T-helper 1 cell treated with Interleukin-12 subunit alpha and Interleukin-12 subunit beta and Interleukin-4 antibody, amounts not matched to agents 30 μg/mL and 1 μg/mL, for 36 hours (primary cell): ENCODE data around the gene PEX5.
"Not testable (repeated sequence)": the region's sequence is repeated elsewhere in the genome, so short reads cannot be mapped to it uniquely, and the experiment has no call there.

Experiments
- H3K27ac Mint-ChIP-seq: one replicate; pipeline ENCODE4 v1.8.0; 2021; ENCODE audit warnings: mild to moderate bottlenecking, mixed read lengths
- H3K27me3 Mint-ChIP-seq: one replicate; pipeline ENCODE4 v1.8.0; 2021; ENCODE audit warnings: low read depth, mixed read lengths
- H3K36me3 Mint-ChIP-seq: one replicate; pipeline ENCODE4 v1.8.0; 2021; ENCODE audit warnings: low read depth, mixed read lengths
- H3K4me1 Mint-ChIP-seq: one replicate; pipeline ENCODE4 v1.8.0; 2021; ENCODE audit warnings: low read depth, mixed read lengths
- H3K4me3 Mint-ChIP-seq: one replicate; pipeline ENCODE4 v1.8.0; 2021; ENCODE audit warnings: mild to moderate bottlenecking, moderate library complexity, mixed read lengths
- H3K9me3 Mint-ChIP-seq: one replicate; pipeline ENCODE4 v1.8.0; 2021; ENCODE audit warnings: mixed read lengths

PEX5 gene

DNA sequence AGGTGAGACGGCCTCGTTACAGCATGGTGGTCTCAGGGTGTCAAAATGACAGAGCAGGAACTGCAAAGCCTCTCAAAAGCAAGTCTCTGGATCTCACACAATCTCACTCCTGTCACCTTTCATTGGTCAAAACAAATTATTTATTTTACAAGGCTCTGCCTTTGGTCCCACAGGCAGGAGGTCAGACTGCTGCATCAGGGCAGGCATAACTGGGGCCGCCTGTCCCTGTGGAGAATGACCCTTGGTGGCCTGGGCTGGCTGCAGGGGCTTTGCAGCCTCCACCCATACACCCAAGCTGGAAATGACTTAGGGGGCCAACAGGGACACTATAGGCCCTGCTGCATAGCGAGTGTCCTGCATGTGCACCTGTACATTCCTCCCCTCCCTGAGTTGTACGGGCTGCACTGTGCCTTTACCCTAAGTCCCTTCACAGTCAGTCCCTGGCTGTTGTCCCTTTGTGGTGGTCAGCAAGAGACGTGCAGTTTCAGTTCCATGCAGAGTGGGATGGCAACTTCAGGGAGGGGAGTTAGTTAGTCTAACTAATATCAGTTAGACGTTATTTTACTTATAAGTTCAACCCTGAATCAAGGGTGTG, 28.1 kb downstream of the PEX5 start:
- Mint-ChIP-seq H3K36me3 (peaks cover 4% of the 10 kb centered on the region), H3K27ac (no peak overlapping the region), H3K9me3 (peaks cover 2% of the 10 kb centered on the region), H3K27me3 (no peaks in the 10 kb centered on the region), H3K4me1 (no peaks in the 10 kb centered on the region), H3K4me3 (no peak overlapping the region)

DNA sequence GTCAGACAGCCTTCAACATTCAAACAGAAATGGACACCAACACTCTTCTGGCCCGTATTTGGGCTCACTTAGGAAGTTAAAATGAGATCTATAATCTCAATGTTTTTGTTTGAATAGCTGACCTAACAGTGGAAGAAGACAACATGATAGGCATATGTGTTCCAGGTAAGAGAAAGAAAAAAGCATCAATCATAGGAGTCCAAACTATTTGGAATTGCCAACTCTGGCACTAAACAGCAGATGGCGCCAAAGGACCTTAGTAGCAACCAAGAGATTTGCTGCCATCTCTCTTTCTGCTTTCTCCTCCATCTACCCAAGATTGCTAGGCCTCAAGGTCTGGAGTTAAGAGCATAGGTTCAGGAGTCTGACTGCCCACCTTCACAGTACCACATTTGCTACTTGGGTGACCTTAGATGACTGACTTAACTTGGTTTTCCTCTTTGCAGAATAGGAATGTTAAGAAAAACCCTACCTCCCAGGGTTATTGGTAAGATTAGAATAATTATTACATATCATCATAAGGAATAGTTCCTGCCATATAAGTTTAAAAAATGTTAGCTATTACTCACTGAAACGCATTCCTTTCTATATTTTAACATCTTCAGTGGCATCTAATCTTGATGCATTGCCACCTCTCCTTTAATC, 30.2 kb downstream of the PEX5 start:
- peaks cover 5% of the 10 kb centered on the region for H3K27me3 Mint-ChIP-seq
- no peak overlapping the region for H3K4me3 Mint-ChIP-seq
- no peaks in the 10 kb centered on the region for H3K9me3 Mint-ChIP-seq
- no peak overlapping the region for H3K27ac Mint-ChIP-seq
- no peaks in the 10 kb centered on the region for H3K4me1 Mint-ChIP-seq
- no peaks in the 10 kb centered on the region for H3K36me3 Mint-ChIP-seq

DNA sequence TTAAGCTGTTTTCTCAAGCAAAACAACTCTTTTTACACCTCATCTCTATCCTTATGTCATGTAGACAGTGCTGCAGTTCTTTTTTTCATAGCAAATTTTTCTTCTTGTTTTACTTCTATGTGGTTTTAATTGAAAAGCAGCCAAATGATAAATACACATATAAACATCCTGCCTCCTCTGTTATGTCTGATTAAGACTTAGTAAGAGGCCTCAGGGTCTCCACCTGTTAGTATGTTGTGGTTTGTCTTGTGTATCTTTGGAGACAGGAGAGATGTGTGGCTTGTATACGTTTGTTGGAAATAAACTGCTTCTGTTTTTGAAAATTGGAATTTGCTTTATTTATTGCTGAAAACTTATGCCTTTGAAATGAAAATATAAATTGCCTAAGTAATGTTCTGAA, 32.0 kb downstream of the PEX5 start:
- Mint-ChIP-seq H3K36me3 (no peaks in the 10 kb centered on the region), H3K4me1 (no peaks in the 10 kb centered on the region), H3K27me3 (peaks cover 5% of the 10 kb centered on the region), H3K4me3 (no peak overlapping the region), H3K9me3 (no peaks in the 10 kb centered on the region), H3K27ac (no peak overlapping the region)

GRCh38 chr12:7229741-7230140, 40.3 kb downstream of the PEX5 start:
- H3K9me3 Mint-ChIP-seq: peaks cover 4% of the 10 kb centered on the region

DNA sequence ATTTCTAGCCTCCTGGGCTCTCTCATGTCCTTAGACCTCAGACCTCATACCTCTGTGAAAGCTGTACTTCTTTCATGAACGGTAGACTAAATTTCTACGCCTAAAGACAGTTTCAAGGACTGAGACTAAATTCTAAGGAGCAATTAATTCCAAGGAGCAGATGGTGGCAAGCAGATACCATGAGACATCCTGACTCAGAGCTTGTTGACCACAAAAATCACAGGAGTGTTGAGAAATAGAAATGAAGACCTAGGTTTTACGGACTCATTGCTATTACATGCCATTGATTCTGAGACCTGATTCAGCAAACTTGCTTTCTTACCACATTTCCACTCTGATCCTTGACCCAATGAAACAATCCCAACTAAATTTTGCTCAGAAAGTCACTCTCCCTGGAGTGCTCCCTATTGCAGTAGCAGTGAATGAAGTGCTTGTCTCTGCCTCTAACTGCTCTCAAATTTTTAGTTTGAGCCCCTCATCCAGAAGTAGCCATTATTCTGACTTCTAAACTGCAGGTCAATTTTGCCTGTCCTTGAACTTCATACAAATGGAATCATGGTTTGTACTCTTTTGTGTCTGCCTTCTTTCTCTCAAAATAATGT, 52.0 kb downstream of the PEX5 start:
- Mint-ChIP-seq H3K4me1 (no peaks in the 10 kb centered on the region), H3K9me3 (no peaks in the 10 kb centered on the region), H3K27ac (no peak overlapping the region), H3K27me3 (peaks cover 6% of the 10 kb centered on the region), H3K4me3 (no peak overlapping the region), H3K36me3 (no peaks in the 10 kb centered on the region)

More at GRCh38 chr12:7229741-7230140, 40.3 kb downstream of the PEX5 start:
- no peaks in the 10 kb centered on the region for H3K4me1 Mint-ChIP-seq
- H3K27ac Mint-ChIP-seq: no peak overlapping the region
- no peaks in the 10 kb centered on the region for H3K36me3 Mint-ChIP-seq
- H3K27me3 Mint-ChIP-seq: peaks cover 21% of the 10 kb centered on the region
- no peak overlapping the region for H3K4me3 Mint-ChIP-seq

GRCh38 chr12:7242176-7243101, 53.0 kb downstream of the PEX5 start:
- Mint-ChIP-seq H3K36me3 (no peaks in the 10 kb centered on the region), H3K4me1 (no peaks in the 10 kb centered on the region), H3K27me3 (peaks cover 3% of the 10 kb centered on the region), H3K27ac (no peak overlapping the region), H3K9me3 (no peaks in the 10 kb centered on the region), H3K4me3 (no peak overlapping the region)

GRCh38 chr12:7251328-7251996, 62.0 kb downstream of the PEX5 start:
- H3K36me3 Mint-ChIP-seq: not testable (repeated sequence)

DNA sequence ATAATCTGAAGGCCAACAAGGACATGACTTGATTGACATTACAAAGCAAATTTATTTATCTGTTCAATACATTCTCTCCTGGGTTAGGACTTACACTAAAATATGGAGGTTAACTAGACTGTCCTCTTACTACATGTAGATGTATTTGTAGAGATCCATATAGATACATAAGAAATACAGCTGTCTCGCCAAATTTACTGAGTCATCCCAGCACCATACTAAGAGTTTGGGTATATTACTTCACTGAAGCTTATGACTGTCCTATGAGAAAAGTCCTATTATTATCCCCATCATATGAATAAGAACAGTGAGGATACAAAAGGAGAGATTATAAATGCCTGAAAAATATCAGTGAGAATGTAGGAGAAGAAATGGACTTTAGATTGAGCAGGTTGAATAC, 69.6 kb downstream of the PEX5 start:
- no peak overlapping the region for H3K27ac Mint-ChIP-seq
- H3K27me3 Mint-ChIP-seq: peaks cover 4% of the 10 kb centered on the region
- H3K9me3 Mint-ChIP-seq: no peaks in the 10 kb centered on the region
- no peaks in the 10 kb centered on the region for H3K36me3 Mint-ChIP-seq
- H3K4me3 Mint-ChIP-seq: no peak overlapping the region
- H3K4me1 Mint-ChIP-seq: no peaks in the 10 kb centered on the region

More at GRCh38 chr12:7251328-7251996, 62.0 kb downstream of the PEX5 start:
- H3K27me3 Mint-ChIP-seq, H3K9me3 Mint-ChIP-seq, H3K4me1 Mint-ChIP-seq, H3K4me3 Mint-ChIP-seq, H3K27ac Mint-ChIP-seq: not testable (repeated sequence)
